Stimulated activated CD8-positive, alpha-beta memory T cell treated with anti-CD3 and anti-CD28 coated beads, Interleukin-7, amount 100 ng/mL, for 24 hours (primary cell): Measurements from ENCODE around the gene APOBEC3H.
"Not testable (repeated sequence)": the region's sequence is repeated elsewhere in the genome, so short reads cannot be mapped to it uniquely, and the experiment has no call there.

Experiments
- DNase-seq: peaks from one replicate; pipeline ENCODE4 v3.0.0-alpha.2; 2020; ENCODE audit warnings: low read depth

The APOBEC3H gene

GRCh38 chr22:39097098-39098020, at the start of gene APOBEC3H:
TSS of gene APOBEC3H (plus strand) at chr22:39097244. CDS start at chr22:39100279, 3,035 bp downstream.
- DNase-seq, result no peak

- not testable (repeated sequence) for DNase-seq
These were observed 47.6 kb upstream of the APOBEC3H start for GRCh38 chr22:39049486-39049885.

GRCh38 chr22:39051844-39052495, 45.1 kb upstream of the APOBEC3H start:
- not testable (repeated sequence) for DNase-seq

GRCh38 chr22:39055658-39056057, 41.4 kb upstream of the APOBEC3H start:
- DNase-seq, result no peak

GRCh38 chr22:39061290-39061689, 35.8 kb upstream of the APOBEC3H start:
- not testable (repeated sequence) for DNase-seq

GRCh38 chr22:39061951-39062350, 35.1 kb upstream of the APOBEC3H start:
- DNase-seq, result not testable (repeated sequence)

- DNase-seq, result not testable (repeated sequence)
These were observed 33.1 kb upstream of the APOBEC3H start for GRCh38 chr22:39063904-39064303.

GRCh38 chr22:39066442-39067276, 30.4 kb upstream of the APOBEC3H start:
- not testable (repeated sequence) for DNase-seq

- no peak for DNase-seq
These were observed 28.8 kb upstream of the APOBEC3H start for GRCh38 chr22:39068033-39068785.

- no peak for DNase-seq
These were observed 26.9 kb upstream of the APOBEC3H start for GRCh38 chr22:39070186-39070585.

GRCh38 chr22:39072581-39072981, 24.5 kb upstream of the APOBEC3H start:
- DNase-seq, result not testable (repeated sequence)

GRCh38 chr22:39073981-39074380, 23.1 kb upstream of the APOBEC3H start:
- DNase-seq, result no peak

GRCh38 chr22:39076155-39077025, 20.7 kb upstream of the APOBEC3H start:
- DNase-seq, result not testable (repeated sequence)

GRCh38 chr22:39077026-39077840, 19.8 kb upstream of the APOBEC3H start, which contains the start of gene APOBEC3G:
TSS of gene APOBEC3G (plus strand) at chr22:39077275. CDS start at chr22:39077362, 87 bp downstream.
- DNase-seq, result not testable (repeated sequence)

- DNase-seq, result not testable (repeated sequence)
These were observed 19.1 kb upstream of the APOBEC3H start for GRCh38 chr22:39077912-39078311.

GRCh38 chr22:39078329-39078728, 18.7 kb upstream of the APOBEC3H start:
- DNase-seq, result no peak

GRCh38 chr22:39079054-39079637, 17.9 kb upstream of the APOBEC3H start:
- DNase-seq, result not testable (repeated sequence)

GRCh38 chr22:39080052-39080762, 16.8 kb upstream of the APOBEC3H start:
- no peak for DNase-seq
